C4-2B (cell line): ENCODE results near the gene APLF.

Experiments
- ZFX ChIP-seq: fragments of 450-650 bp; IDR thresholded peaks from 2 replicates; pipeline ENCODE4 v1.6.1; 2017
- TF ChIP-seq, protein P1 (sequence below): fragments of 450-650 bp; conservative IDR thresholded peaks from 2 replicates; pipeline ENCODE4 v1.5.1; 2017; ENCODE audit warnings: mild to moderate bottlenecking

DNA sequence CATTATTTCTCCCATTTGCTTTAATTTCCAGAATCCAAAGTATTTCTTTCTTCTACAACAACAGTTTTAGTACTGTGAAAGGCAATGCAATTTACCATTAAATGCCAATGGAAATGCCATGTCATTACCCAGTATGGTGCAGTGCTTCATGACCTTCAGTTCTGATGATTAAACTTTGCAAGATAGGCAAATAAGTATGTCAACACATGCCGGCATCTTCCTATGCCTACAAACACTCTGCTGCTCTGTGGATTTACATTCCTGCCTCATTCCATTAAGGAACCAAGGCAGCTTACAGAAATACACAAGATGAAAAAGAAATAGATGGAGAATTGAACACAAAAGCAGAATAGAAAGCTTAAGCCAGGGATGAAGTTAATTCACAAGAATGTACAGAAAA is 123.3 kb downstream of the APLF start:
- TF ChIP-seq, protein P1, sequence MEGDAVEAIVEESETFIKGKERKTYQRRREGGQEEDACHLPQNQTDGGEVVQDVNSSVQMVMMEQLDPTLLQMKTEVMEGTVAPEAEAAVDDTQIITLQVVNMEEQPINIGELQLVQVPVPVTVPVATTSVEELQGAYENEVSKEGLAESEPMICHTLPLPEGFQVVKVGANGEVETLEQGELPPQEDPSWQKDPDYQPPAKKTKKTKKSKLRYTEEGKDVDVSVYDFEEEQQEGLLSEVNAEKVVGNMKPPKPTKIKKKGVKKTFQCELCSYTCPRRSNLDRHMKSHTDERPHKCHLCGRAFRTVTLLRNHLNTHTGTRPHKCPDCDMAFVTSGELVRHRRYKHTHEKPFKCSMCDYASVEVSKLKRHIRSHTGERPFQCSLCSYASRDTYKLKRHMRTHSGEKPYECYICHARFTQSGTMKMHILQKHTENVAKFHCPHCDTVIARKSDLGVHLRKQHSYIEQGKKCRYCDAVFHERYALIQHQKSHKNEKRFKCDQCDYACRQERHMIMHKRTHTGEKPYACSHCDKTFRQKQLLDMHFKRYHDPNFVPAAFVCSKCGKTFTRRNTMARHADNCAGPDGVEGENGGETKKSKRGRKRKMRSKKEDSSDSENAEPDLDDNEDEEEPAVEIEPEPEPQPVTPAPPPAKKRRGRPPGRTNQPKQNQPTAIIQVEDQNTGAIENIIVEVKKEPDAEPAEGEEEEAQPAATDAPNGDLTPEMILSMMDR, result no peak
- TF ChIP-seq ZFX, result no peak
